B cell (primary cell): ENCODE measurements around the gene PSORS1C1. TPM values are rescaled to one million over a fixed set of nuclear protein-coding genes. Genes with fewer than 3 reads are reported as not detected.

ENCODE experiments used
- ATAC-seq: fragments of 200-7000 bp; cut with Tn5 transposase; one replicate; pipeline ENCODE4 v1.10.0; 2021; ENCODE audit warnings: low read depth, mild to moderate bottlenecking, moderate number of reproducible peaks, moderate library complexity
- CTCF ChIA-PET: fragments of 350-600 bp; sonication (Branson Sonifier 250); formaldehyde crosslinking; loops from one replicate; lab custom pipeline; 2021; ENCODE audit warnings: antibody characterized with exemption, inconsistent platforms; lab: Charles Lee
- POLR2A ChIA-PET: fragments of 350-600 bp; sonication (Branson Sonifier 250); formaldehyde crosslinking; loops from one replicate; lab custom pipeline; 2021; ENCODE audit warnings: antibody characterized with exemption; lab: Charles Lee
- DNase-seq: peaks from one replicate; pipeline ENCODE4 v3.0.0; 2013
- H2AFZ ChIP-seq: 2 replicates; pipeline ENCODE4 v1.6.1; 2012; ENCODE audit warnings: mild to moderate bottlenecking, low read depth, low read length; ENCODE audit not compliant: insufficient read depth, poor library complexity, severe bottlenecking
- H3K27ac ChIP-seq, 2 donors: 1 replicate in 1 of 2; 2 replicates in 1 of 2; pipeline ENCODE4 v1.5.1; 2012 to 2013; ENCODE audit warnings: low read length in 2 of 2, mild to moderate bottlenecking in 2 of 2, moderate library complexity in 1 of 2
- H3K27me3 ChIP-seq, 4 experiments: fragments of 200-600 bp in 1 of 4; sonication (generic) in 1 of 4; replicated peaks in 1 of 4; 1 replicate in 2 of 4; 2 replicates in 2 of 4; pipeline versions ENCODE4 v1.6.1 to v1.7.0; 2013 to 2016; ENCODE audit warnings: low read length in 3 of 4, mild to moderate bottlenecking in 2 of 4, mixed read lengths in 1 of 4, moderate library complexity in 1 of 4; ENCODE audit not compliant: insufficient read depth in 4 of 4, control insufficient read depth in 3 of 4; ENCODE audit errors: control extremely low read depth in 1 of 4
- H3K36me3 ChIP-seq, 2 experiments: replicated peaks in 1 of 2; 1 replicate in 1 of 2; 2 replicates in 1 of 2; pipeline versions ENCODE4 v1.6.1 to v1.7.1; 2013; ENCODE audit warnings: low read length in 1 of 2; ENCODE audit not compliant: insufficient read depth in 2 of 2, control insufficient read depth in 1 of 2; ENCODE audit errors: control extremely low read depth in 1 of 2, extremely low read depth in 1 of 2
- H3K4me1 ChIP-seq, 2 donors: fragments of 200-600 bp in 1 of 2; sonication (generic) in 1 of 2; 1 replicate in 1 of 2; 2 replicates in 1 of 2; pipeline versions ENCODE4 v1.5.1 to v1.6.1; 2013 to 2017; ENCODE audit warnings: low read length in 2 of 2; ENCODE audit not compliant: control insufficient read depth in 2 of 2, insufficient read depth in 2 of 2
- H3K4me2 ChIP-seq: replicated peaks from 2 replicates; pipeline ENCODE3; 2012; ENCODE audit warnings: mild to moderate bottlenecking, low read depth, low read length; ENCODE audit not compliant: poor library complexity, severe bottlenecking
- H3K4me3 ChIP-seq, 5 experiments: fragments of 200-600 bp in 1 of 5; sonication (generic) in 1 of 5; 1 replicate in 3 of 5; 2 replicates in 2 of 5; pipeline versions ENCODE4 v1.5.1 to v1.7.0; 2011 to 2016; ENCODE audit warnings: low read length in 4 of 5, mild to moderate bottlenecking in 4 of 5, low read depth in 2 of 5, control low read depth in 1 of 5, moderate library complexity in 1 of 5; ENCODE audit not compliant: insufficient read depth in 1 of 5; ENCODE audit errors: control extremely low read depth in 1 of 5, extremely low read depth in 1 of 5
- H3K79me2 ChIP-seq: fragments of 200-600 bp; sonication (generic); one replicate; pipeline ENCODE4 v1.6.0; 2016; ENCODE audit warnings: low read length; ENCODE audit not compliant: control insufficient read depth, insufficient read depth
- H3K9ac ChIP-seq: fragments of 200-600 bp; sonication (generic); 2 replicates; pipeline ENCODE4 v1.6.1; 2017; ENCODE audit warnings: mild to moderate bottlenecking, low read length, moderate library complexity
- H3K9me3 ChIP-seq, 3 donors: one replicate each; pipeline versions ENCODE4 v1.6.1 to v1.7.1; 2013; ENCODE audit warnings: low read length in 2 of 3; ENCODE audit not compliant: control insufficient read depth in 2 of 3, insufficient read depth in 1 of 3; ENCODE audit errors: control extremely low read depth in 1 of 3
- H4K20me1 ChIP-seq: 2 replicates; pipeline ENCODE4 v1.6.0; 2012; ENCODE audit warnings: mild to moderate bottlenecking, low read length; ENCODE audit not compliant: insufficient read depth, control insufficient read depth, poor library complexity, severe bottlenecking
- H3K27ac Mint-ChIP-seq: one replicate; pipeline ENCODE4 v1.8.0; 2021; ENCODE audit warnings: mixed read lengths
- H3K27me3 Mint-ChIP-seq: one replicate; pipeline ENCODE4 v1.8.0; 2021; ENCODE audit warnings: mixed read lengths
- H3K4me1 Mint-ChIP-seq: one replicate; pipeline ENCODE4 v1.8.0; 2021; ENCODE audit warnings: mixed read lengths
- H3K4me3 Mint-ChIP-seq: one replicate; pipeline ENCODE4 v1.8.0; 2021; ENCODE audit warnings: mixed read lengths
- H3K9me3 Mint-ChIP-seq: one replicate; pipeline ENCODE4 v1.8.0; 2022; ENCODE audit warnings: mixed read lengths; ENCODE audit not compliant: insufficient read depth
- EZH2 ChIP-seq: IDR thresholded peaks from 2 replicates; pipeline ENCODE4 v1.6.1; 2012; ENCODE audit warnings: borderline replicate concordance, low read depth, mild to moderate bottlenecking, moderate library complexity, low read length; ENCODE audit not compliant: insufficient read depth, poor library complexity, severe bottlenecking
- WGBS: methylation state at CpG from one replicate; pipeline ENCODE4 v1.1.5; 2013; ENCODE audit warnings: missing lambda C conversion rate; ENCODE audit not compliant: insufficient coverage; 5-methylcytosine and 5-hydroxymethylcytosine counted together
- intact Hi-C: fragments of 100-400 bp; cut with micrococcal nuclease; formaldehyde crosslinking; loops from one replicate; pipeline ENCODE4 v1.10.0; 2022
- polyA plus RNA-seq: library from polyadenylated mRNA; depleted of rRNA; stranded (reverse); fragments of >200 nt; gene quantifications from 2 replicates; pipeline ENCODE4 v1.2.3, GENCODE V29; 2012
- total RNA-seq, 2 donors: library from RNA; stranded (reverse); fragments of 120-200 nt in 1 of 2; gene quantifications; 1 replicate in 1 of 2; 2 replicates in 1 of 2; pipeline versions ENCODE4 v1.2.3 to v1.2.4, GENCODE V29; 2013 to 2022
- TF ChIP-seq, protein P1 (sequence below): fragments of 200-600 bp; IDR thresholded peaks from one replicate; pipeline ENCODE4 v1.8.0; 2022; ENCODE audit warnings: antibody characterized with exemption, mild to moderate bottlenecking

PSORS1C1 gene
- total and polyA plus RNA-seq, 2 donors (not counting 1 experiment from before 2014, with no cell fraction given), result not detected

DNA sequence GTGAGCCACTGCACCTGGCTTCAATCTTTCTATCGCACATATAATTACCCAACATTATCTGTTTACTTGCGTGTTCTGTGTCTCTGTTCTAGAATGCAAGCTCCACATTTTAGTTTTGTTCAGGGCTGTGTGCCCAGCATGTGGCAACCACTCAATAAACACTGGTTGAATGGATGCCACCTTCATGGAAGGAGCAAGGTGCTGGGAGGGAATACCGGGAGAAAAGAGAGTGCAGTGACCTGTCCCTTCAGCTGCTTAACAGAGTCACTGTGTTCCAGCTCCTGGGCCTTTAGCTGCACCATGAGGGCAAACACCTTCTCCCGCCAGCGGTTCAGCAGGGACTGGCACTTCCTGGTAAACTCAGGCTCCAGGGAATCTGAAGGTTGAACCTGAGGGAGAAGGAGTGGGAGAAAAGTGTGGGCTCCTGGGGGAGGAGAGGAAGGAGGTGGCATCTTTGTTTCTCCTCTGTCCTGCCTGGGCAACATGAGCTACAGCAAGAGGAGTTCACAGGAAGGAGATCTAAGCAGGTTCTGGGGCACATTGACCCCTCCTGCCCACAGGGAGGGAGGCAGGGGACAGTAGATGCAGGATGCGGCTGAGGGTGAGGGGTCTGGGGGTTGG, 35.3 kb downstream of the PSORS1C1 start:
- 92% methylated on average over 6 of the region's 6 CpGs for WGBS
- H3K9me3 Mint-ChIP-seq, result no peaks in the 10 kb centered on the region
- Histone ChIP-seq H3K4me2 (no peak overlapping the region), H2AFZ (no peak overlapping the region), H3K27ac (no peak overlapping the region), H3K4me3 (no peak overlapping the region), H3K9ac (no peak overlapping the region), H3K27me3 (no peaks in the 10 kb centered on the region), H3K79me2 (peaks cover 5% of the 10 kb centered on the region), H3K9me3 (no peaks in the 10 kb centered on the region), H3K4me1 (no peaks in the 10 kb centered on the region), H3K36me3 (peaks cover 0 to 14% of the 10 kb centered on the region in 2 experiments), H4K20me1 (no peaks in the 10 kb centered on the region)
- DNase-seq (no peak), ATAC-seq (no peak)
- TF ChIP-seq EZH2, result no peak
- TF ChIP-seq, protein P1, sequence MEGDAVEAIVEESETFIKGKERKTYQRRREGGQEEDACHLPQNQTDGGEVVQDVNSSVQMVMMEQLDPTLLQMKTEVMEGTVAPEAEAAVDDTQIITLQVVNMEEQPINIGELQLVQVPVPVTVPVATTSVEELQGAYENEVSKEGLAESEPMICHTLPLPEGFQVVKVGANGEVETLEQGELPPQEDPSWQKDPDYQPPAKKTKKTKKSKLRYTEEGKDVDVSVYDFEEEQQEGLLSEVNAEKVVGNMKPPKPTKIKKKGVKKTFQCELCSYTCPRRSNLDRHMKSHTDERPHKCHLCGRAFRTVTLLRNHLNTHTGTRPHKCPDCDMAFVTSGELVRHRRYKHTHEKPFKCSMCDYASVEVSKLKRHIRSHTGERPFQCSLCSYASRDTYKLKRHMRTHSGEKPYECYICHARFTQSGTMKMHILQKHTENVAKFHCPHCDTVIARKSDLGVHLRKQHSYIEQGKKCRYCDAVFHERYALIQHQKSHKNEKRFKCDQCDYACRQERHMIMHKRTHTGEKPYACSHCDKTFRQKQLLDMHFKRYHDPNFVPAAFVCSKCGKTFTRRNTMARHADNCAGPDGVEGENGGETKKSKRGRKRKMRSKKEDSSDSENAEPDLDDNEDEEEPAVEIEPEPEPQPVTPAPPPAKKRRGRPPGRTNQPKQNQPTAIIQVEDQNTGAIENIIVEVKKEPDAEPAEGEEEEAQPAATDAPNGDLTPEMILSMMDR, result no peak
- no peak overlapping the region for H3K27ac Mint-ChIP-seq
- ChIA-PET CTCF (interaction anchor here (1.0 kb wide), 1 partner anchor 217 kb away, joined by 3 read pairs; no protein-coding TSS in a partner anchor), POLR2A (interaction anchor here (0.5 kb wide), 1 partner anchor 14 kb away, joined by 4 read pairs; no protein-coding TSS in a partner anchor)
- intact Hi-C loops, result loop anchor here (10.0 kb wide), 1 partner anchor 315 kb away; no protein-coding TSS in a partner anchor
- H3K4me1 Mint-ChIP-seq, result peaks cover 3% of the 10 kb centered on the region
- no peak overlapping the region for H3K4me3 Mint-ChIP-seq
- no peaks in the 10 kb centered on the region for H3K27me3 Mint-ChIP-seq

DNA sequence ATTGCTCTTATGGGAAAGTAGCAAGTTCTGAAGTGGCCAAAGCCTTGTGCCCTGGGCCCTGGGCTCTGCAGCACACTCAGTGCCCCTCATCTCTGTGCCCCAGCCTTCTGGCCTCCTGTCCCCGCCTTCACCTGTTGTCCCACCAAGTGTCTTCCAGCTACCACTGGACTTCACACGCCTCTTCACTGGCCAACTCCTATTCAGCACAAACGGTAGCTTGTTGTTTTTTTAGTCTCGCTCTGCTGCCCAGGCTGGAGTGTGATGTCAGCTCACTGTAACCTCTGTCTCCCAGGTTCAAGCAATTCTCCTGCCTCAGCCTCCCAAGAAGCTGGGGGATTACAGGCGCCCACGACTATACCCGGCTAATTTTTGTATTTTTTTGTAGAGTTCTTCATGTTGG, 38.2 kb downstream of the PSORS1C1 start:
- 100% methylated on average over 6 of the region's 7 CpGs for WGBS
- no peaks in the 10 kb centered on the region for H4K20me1 ChIP-seq
- no peak overlapping the region for H3K9ac ChIP-seq
- Mint-ChIP-seq H3K27me3 (no peaks in the 10 kb centered on the region), H3K9me3 (no peaks in the 10 kb centered on the region), H3K4me3 (no peak overlapping the region), H3K4me1 (peaks cover 11% of the 10 kb centered on the region), H3K27ac (no peak overlapping the region)
- CTCF ChIA-PET, result interaction anchor here (0.8 kb wide), 1 partner anchor 24 kb away, joined by 3 read pairs; no protein-coding TSS in a partner anchor
- no peaks in the 10 kb centered on the region for H3K27me3 ChIP-seq
- no peak overlapping the region for H3K4me3 ChIP-seq
- H3K36me3 ChIP-seq, result peaks cover 0 to 14% of the 10 kb centered on the region in 2 experiments
- H3K4me2 ChIP-seq, result no peak overlapping the region
- no peak for ATAC-seq
- DNase-seq, result no peak
- peaks cover 5% of the 10 kb centered on the region for H3K79me2 ChIP-seq
- no peak for TF ChIP-seq EZH2
- TF ChIP-seq, protein P1, result no peak
- intact Hi-C loops, result loop anchor here (10.0 kb wide), 1 partner anchor 312 kb away; no protein-coding TSS in a partner anchor
- POLR2A ChIA-PET, result interaction anchor here (0.5 to 0.7 kb wide), 3 partner anchors 232 to 283 kb away, joined by 3 to 5 read pairs (median 3); no protein-coding TSS in a partner anchor
- H3K9me3 ChIP-seq, result no peaks in the 10 kb centered on the region
- no peak overlapping the region for H3K27ac ChIP-seq
- H3K4me1 ChIP-seq, result peaks cover 6 to 10% of the 10 kb centered on the region in 2 donors
- H2AFZ ChIP-seq, result no peak overlapping the region
